SK-N-SH treated with all-trans-retinoic acid at 6 μM for 48 hours (cell line): ENCODE data around the gene GFRAL.

Source experiments
- ATAC-seq: fragments of 200-7000 bp; cut with Tn5 transposase; 3 replicates; pipeline ENCODE4 v1.9.1; 2020; ENCODE audit warnings: mild to moderate bottlenecking, moderate library complexity
- ARNTL ChIP-seq: fragments of 450-650 bp; formaldehyde crosslinking; IDR thresholded peaks from 2 replicates; pipeline ENCODE4 v1.5.0; 2020; ENCODE audit warnings: low read depth, mild to moderate bottlenecking, moderate library complexity, borderline replicate concordance
- CREB5 ChIP-seq: fragments of 250-450 bp; sonication (Bioruptor Pico); IDR thresholded peaks from 2 replicates; pipeline ENCODE4 v1.5.1; 2020; ENCODE audit warnings: low read depth, mild to moderate bottlenecking, moderate library complexity
- CSDC2 ChIP-seq: fragments of 250-450 bp; sonication (Bioruptor Pico); IDR thresholded peaks from 2 replicates; pipeline ENCODE4 v1.5.0; 2020; ENCODE audit warnings: mild to moderate bottlenecking, moderate library complexity
- CSRNP3 ChIP-seq: fragments of 250-450 bp; sonication (Bioruptor Pico); IDR thresholded peaks from 2 replicates; pipeline ENCODE4 v1.5.1; 2021; ENCODE audit warnings: mild to moderate bottlenecking, moderate library complexity
- ESRRG ChIP-seq: fragments of 250-450 bp; sonication (Bioruptor Pico); IDR thresholded peaks from 2 replicates; pipeline ENCODE4 v1.6.1; 2021; ENCODE audit warnings: mild to moderate bottlenecking
- ISL1 ChIP-seq: fragments of 250-450 bp; sonication (Bioruptor Pico); IDR thresholded peaks from 2 replicates; pipeline ENCODE4 v2.1.2; 2022; ENCODE audit warnings: mild to moderate bottlenecking, moderate library complexity
- OSR1 ChIP-seq: fragments of 250-450 bp; sonication (Bioruptor Pico); IDR thresholded peaks from 2 replicates; pipeline ENCODE4 v1.8.0; 2022; ENCODE audit warnings: moderate library complexity, mild to moderate bottlenecking, inconsistent platforms
- PATZ1 ChIP-seq: fragments of 250-450 bp; sonication (Bioruptor Pico); IDR thresholded peaks from 2 replicates; pipeline ENCODE4 v1.8.0; 2020; ENCODE audit warnings: mild to moderate bottlenecking, moderate library complexity, borderline replicate concordance
- PPARA ChIP-seq: fragments of 250-450 bp; sonication (Bioruptor Pico); IDR thresholded peaks from 2 replicates; pipeline ENCODE4 v1.5.0; 2020; ENCODE audit warnings: mild to moderate bottlenecking, borderline replicate concordance
- RARB ChIP-seq: fragments of 250-450 bp; sonication (Bioruptor Pico); IDR thresholded peaks from 2 replicates; pipeline ENCODE4 v1.8.0; 2021; ENCODE audit warnings: mild to moderate bottlenecking, moderate library complexity
- SNAI2 ChIP-seq: fragments of 250-450 bp; sonication (Bioruptor Pico); IDR thresholded peaks from 2 replicates; pipeline ENCODE4 v1.5.0; 2020; ENCODE audit warnings: mild to moderate bottlenecking, moderate library complexity
- TOX ChIP-seq: fragments of 250-450 bp; sonication (Bioruptor Pico); IDR thresholded peaks from 2 replicates; pipeline ENCODE4 v1.8.0; 2021; ENCODE audit warnings: mild to moderate bottlenecking, moderate library complexity, borderline replicate concordance
- TSHZ2 ChIP-seq: fragments of 250-450 bp; sonication (Bioruptor Pico); IDR thresholded peaks from 2 replicates; pipeline ENCODE4 v1.5.0; 2020; ENCODE audit warnings: mild to moderate bottlenecking, moderate library complexity
- ZC3H10 ChIP-seq: fragments of 250-450 bp; sonication (Bioruptor Pico); IDR thresholded peaks from 2 replicates; pipeline ENCODE4 v1.5.1; 2021; ENCODE audit warnings: mild to moderate bottlenecking, moderate library complexity
- ZFP3 ChIP-seq: fragments of 250-450 bp; sonication (Bioruptor Pico); IDR thresholded peaks from 2 replicates; pipeline ENCODE4 v1.5.0; 2020; ENCODE audit warnings: mild to moderate bottlenecking, moderate library complexity
- ZNF565 ChIP-seq: fragments of 450-650 bp; formaldehyde crosslinking; conservative IDR thresholded peaks from 2 replicates; pipeline ENCODE4 v1.5.0; 2020; ENCODE audit warnings: low read depth, mild to moderate bottlenecking, moderate library complexity
- ZNF70 ChIP-seq: fragments of 450-650 bp; formaldehyde crosslinking; IDR thresholded peaks from 2 replicates; pipeline ENCODE4 v1.5.0; 2020; ENCODE audit warnings: mild to moderate bottlenecking, moderate library complexity
- ZNF8 ChIP-seq: fragments of 450-650 bp; formaldehyde crosslinking; IDR thresholded peaks from 2 replicates; pipeline ENCODE4 v1.5.0; 2020; ENCODE audit warnings: mild to moderate bottlenecking, moderate library complexity

GFRAL gene

GRCh38 chr6:55320696-55321086, 6.6 kb upstream of the GFRAL start:
- ATAC-seq: no peak
- no peak for TF ChIP-seq ESRRG (CRISPR knock-in tag)
- TF ChIP-seq CSRNP3 (CRISPR knock-in tag): no peak

GRCh38 chr6:55377150-55377549, 49.9 kb downstream of the GFRAL start:
- no peak for ATAC-seq

GRCh38 chr6:55379471-55379870, 52.2 kb downstream of the GFRAL start:
- no peak for TF ChIP-seq ZFP3
- TF ChIP-seq ISL1 (CRISPR knock-in tag): peak; percentile 32; the same call in 1 of the 2 replicates
- no peak for TF ChIP-seq TSHZ2
- no peak for ATAC-seq

More at GRCh38 chr6:55377150-55377549, 49.9 kb downstream of the GFRAL start:
- TF ChIP-seq OSR1 (CRISPR knock-in tag): no peak

GRCh38 chr6:55379895-55380294, 52.6 kb downstream of the GFRAL start:
- ATAC-seq: no peak
- TF ChIP-seq CREB5 (CRISPR knock-in tag): no peak
- TF ChIP-seq ESRRG (CRISPR knock-in tag): no peak
- TF ChIP-seq ZC3H10 (CRISPR knock-in tag): no peak
- no peak for TF ChIP-seq PPARA (CRISPR knock-in tag)
- no peak for TF ChIP-seq SNAI2 (CRISPR knock-in tag)
- no peak for TF ChIP-seq ARNTL
- TF ChIP-seq CSDC2 (CRISPR knock-in tag): no peak
- no peak for TF ChIP-seq ZNF8 (CRISPR knock-in tag)
- TF ChIP-seq CSRNP3 (CRISPR knock-in tag): no peak
- TF ChIP-seq ZNF565 (CRISPR knock-in tag): no peak
- TF ChIP-seq RARB (CRISPR knock-in tag): no peak
- TF ChIP-seq ISL1 (CRISPR knock-in tag): no peak
- no peak for TF ChIP-seq PATZ1 (CRISPR knock-in tag)
- TF ChIP-seq TOX (CRISPR knock-in tag): no peak
- no peak for TF ChIP-seq ZNF70

GRCh38 chr6:55388211-55388610, 60.9 kb downstream of the GFRAL start:
- no peak for ATAC-seq
- no peak for TF ChIP-seq CSRNP3 (CRISPR knock-in tag)
- no peak for TF ChIP-seq ARNTL
- no peak for TF ChIP-seq TOX (CRISPR knock-in tag)
- TF ChIP-seq SNAI2 (CRISPR knock-in tag): no peak
